ENCODE measurements around the gene MASP1. TPM values are rescaled to one million over a fixed set of nuclear protein-coding genes. Genes with fewer than 3 reads are reported as not detected.

MASP1 gene
- total RNA-seq, 4 donors from 2014 or later = 0.92 to 4.6 (median 1.2) TPM

DNA sequence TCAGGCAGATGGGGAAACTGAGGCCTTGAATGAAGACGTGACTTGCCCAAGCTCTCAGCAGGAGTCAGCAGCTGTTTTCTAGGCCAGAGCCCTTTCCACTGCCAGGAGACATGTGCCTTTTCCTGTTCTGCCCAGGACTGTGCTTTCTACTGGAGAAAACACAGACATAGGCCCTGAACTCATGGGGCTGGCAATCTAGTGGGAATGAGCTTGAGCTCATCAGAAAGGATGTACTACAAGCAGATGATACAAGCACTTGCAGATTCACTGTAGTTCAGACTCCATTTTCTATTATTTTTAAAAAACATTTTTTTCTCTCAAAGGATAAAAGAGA lies 14.4 kb downstream of the MASP1 start:
- H3K4me1 ChIP-seq = peaks cover 0 to 4% (median 0%) of the 10 kb centered on the region in 3 donors
- intact Hi-C loops (cut with DNase I) = no loop called here
- 100% methylated on average over 1 of the region's 1 CpG for WGBS, 2 donors
- H3K27me3 ChIP-seq = peaks cover 0 to 4% (median 0%) of the 10 kb centered on the region in 4 donors
- H3K4me3 ChIP-seq = no peak overlapping the region
- no peak for DNase-seq
- H3K36me3 ChIP-seq = no peaks in the 10 kb centered on the region
- TF ChIP-seq CTCF (IDR thresholded peaks at IDR 0.05) (no peak), POLR2A (IDR thresholded peaks at IDR 0.05) (no peak)
- no peak overlapping the region for H3K27ac ChIP-seq
- H3K9me3 ChIP-seq = no peaks in the 10 kb centered on the region

GRCh38 chr3:187276397-187277128 lies 15.0 kb downstream of the MASP1 start:
- H3K4me3 ChIP-seq = no peak overlapping the region
- peaks cover 0 to 4% (median 0%) of the 10 kb centered on the region in 3 donors for H3K4me1 ChIP-seq
- H3K27ac ChIP-seq = no peak overlapping the region
- H3K36me3 ChIP-seq = no peaks in the 10 kb centered on the region
- no peaks in the 10 kb centered on the region for H3K9me3 ChIP-seq
- intact Hi-C loops (cut with DNase I) = no loop called here
- H3K27me3 ChIP-seq = peaks cover 0 to 4% (median 0%) of the 10 kb centered on the region in 4 donors
- TF ChIP-seq POLR2A (IDR thresholded peaks at IDR 0.05) (no peak), CTCF (IDR thresholded peaks at IDR 0.05) (no peak)
- 74 to 81% methylated on average over 7 of the region's 7 CpGs for WGBS, 2 donors
- DNase-seq = no peak

GRCh38 chr3:187274977-187275338 lies 16.6 kb downstream of the MASP1 start:
- Histone ChIP-seq H3K4me3 (no peak overlapping the region), H3K9me3 (peaks cover 0 to 7% (median 0%) of the 10 kb centered on the region in 3 donors), H3K27ac (no peak overlapping the region), H3K27me3 (peaks cover 0 to 4% (median 0%) of the 10 kb centered on the region in 4 donors), H3K36me3 (no peaks in the 10 kb centered on the region), H3K4me1 (no peaks in the 10 kb centered on the region)
- TF ChIP-seq POLR2A (IDR thresholded peaks at IDR 0.05) (no peak), CTCF (IDR thresholded peaks at IDR 0.05) (no peak)
- no peak for DNase-seq
- 37 to 43% methylated on average over 3 to 5 of the region's 5 CpGs for WGBS, 2 donors
- intact Hi-C loops (cut with DNase I) = no loop called here

- WGBS, 2 donors = 66 to 86% methylated on average over 5 to 6 of the region's 6 CpGs
- intact Hi-C loops (cut with DNase I) = no loop called here
- no peak for DNase-seq
Observed at GRCh38 chr3:187274315-187274976, 17.1 kb downstream of the MASP1 start.

More at GRCh38 chr3:187274315-187274976, 17.1 kb downstream of the MASP1 start:
- Histone ChIP-seq H3K4me1 (no peaks in the 10 kb centered on the region), H3K4me3 (no peak overlapping the region), H3K27ac (no peak overlapping the region), H3K9me3 (peaks cover 0 to 13% (median 0%) of the 10 kb centered on the region in 3 donors), H3K36me3 (no peaks in the 10 kb centered on the region), H3K27me3 (peaks cover 0 to 4% (median 0%) of the 10 kb centered on the region in 4 donors)
- no peak for TF ChIP-seq POLR2A (IDR thresholded peaks at IDR 0.05)
- no peak for TF ChIP-seq CTCF (IDR thresholded peaks at IDR 0.05)
